ENCODE results near the gene PIEZO2. TPM values are rescaled to one million over a fixed set of nuclear protein-coding genes. Genes with fewer than 3 reads are reported as not detected.

Gene PIEZO2
- total and polyA plus RNA-seq, 4 donors = 2.6 to 233 (median 18.8) TPM

- DNase-seq = peak; percentile 33 to 75 (median 70)
- Histone ChIP-seq H3K27me3 (ENCODE audit: control insufficient read depth in 3 of 3, insufficient read depth in 3 of 3, low read length in 2 of 3) (no peaks in the 10 kb centered on the region), H3K27ac (ENCODE audit: low read depth in 1 of 2, low read length in 1 of 2) (no peak overlapping the region), H3K36me3 (ENCODE audit: control insufficient read depth in 4 of 4, insufficient read depth in 4 of 4, low read length in 4 of 4) (peaks cover 0 to 25% (median 11%) of the 10 kb centered on the region in 4 donors), H3K9me3 (ENCODE audit: control insufficient read depth in 4 of 4, insufficient read depth in 3 of 4, low read length in 3 of 4) (peaks cover 0 to 2% (median 0%) of the 10 kb centered on the region in 4 donors), H3K9ac (ENCODE audit: insufficient read depth in 1 of 2, low read length in 2 of 2) (no peak overlapping the region), H3K4me3 (no peak overlapping the region), H3K4me1 (ENCODE audit: control insufficient read depth in 5 of 5, insufficient read depth in 5 of 5, low read length in 5 of 5) (peaks cover 0 to 5% (median 0%) of the 10 kb centered on the region in 5 donors)
- no peak for ATAC-seq (ENCODE audit: insufficient read depth, low FRiP score)
- TF ChIP-seq CTCF (IDR thresholded peaks at IDR 0.05; ENCODE audit: control extremely low read depth, extremely low read depth) = no peak
- 51 to 74% methylated on average over 7 of the region's 7 CpGs for WGBS, 2 donors
Measured at GRCh38 chr18:10669441-10670100, 479.8 kb downstream of the PIEZO2 start.

GRCh38 chr18:10663750-10664149 lies 485.6 kb downstream of the PIEZO2 start:
- TF ChIP-seq CTCF (IDR thresholded peaks at IDR 0.05; ENCODE audit: control extremely low read depth, extremely low read depth) = no peak
- Histone ChIP-seq H3K27ac (ENCODE audit: low read depth in 1 of 2, low read length in 1 of 2) (no peak overlapping the region), H3K36me3 (ENCODE audit: control insufficient read depth in 4 of 4, insufficient read depth in 4 of 4, low read length in 4 of 4) (no peaks in the 10 kb centered on the region), H3K27me3 (ENCODE audit: control insufficient read depth in 3 of 3, insufficient read depth in 3 of 3, low read length in 2 of 3) (no peaks in the 10 kb centered on the region), H3K9ac (ENCODE audit: insufficient read depth in 1 of 2, low read length in 2 of 2) (no peak overlapping the region), H3K9me3 (ENCODE audit: control insufficient read depth in 4 of 4, insufficient read depth in 3 of 4, low read length in 3 of 4) (peaks cover 0 to 2% (median 0%) of the 10 kb centered on the region in 4 donors), H3K4me3 (no peak overlapping the region), H3K4me1 (ENCODE audit: control insufficient read depth in 5 of 5, insufficient read depth in 5 of 5, low read length in 5 of 5) (peaks cover 0 to 18% (median 0%) of the 10 kb centered on the region in 5 donors)
- WGBS, 2 donors = 78 to 88% methylated on average over 9 of the region's 9 CpGs
- DNase-seq (no peak), ATAC-seq (ENCODE audit: insufficient read depth, low FRiP score) (no peak)

- Histone ChIP-seq H3K27me3 (ENCODE audit: control insufficient read depth in 3 of 3, insufficient read depth in 3 of 3, low read length in 2 of 3) (no peaks in the 10 kb centered on the region), H3K4me3 (no peak overlapping the region), H3K9me3 (ENCODE audit: control insufficient read depth in 4 of 4, insufficient read depth in 3 of 4, low read length in 3 of 4) (no peaks in the 10 kb centered on the region), H3K27ac (ENCODE audit: low read depth in 1 of 2, low read length in 1 of 2) (no peak overlapping the region), H3K36me3 (ENCODE audit: control insufficient read depth in 4 of 4, insufficient read depth in 4 of 4, low read length in 4 of 4) (no peaks in the 10 kb centered on the region), H3K9ac (ENCODE audit: insufficient read depth in 1 of 2, low read length in 2 of 2) (no peak overlapping the region), H3K4me1 (ENCODE audit: control insufficient read depth in 5 of 5, insufficient read depth in 5 of 5, low read length in 5 of 5) (peaks cover 0 to 18% (median 0%) of the 10 kb centered on the region in 5 donors)
- 88 to 100% methylated on average over 2 of the region's 2 CpGs for WGBS, 2 donors
- DNase-seq (no peak), ATAC-seq (ENCODE audit: insufficient read depth, low FRiP score) (no peak)
- no peak for TF ChIP-seq CTCF (IDR thresholded peaks at IDR 0.05; ENCODE audit: control extremely low read depth, extremely low read depth)
Measured at GRCh38 chr18:10661317-10661716, 488.1 kb downstream of the PIEZO2 start.
